ENCODE measurements around the gene HNRNPR.

DNA sequence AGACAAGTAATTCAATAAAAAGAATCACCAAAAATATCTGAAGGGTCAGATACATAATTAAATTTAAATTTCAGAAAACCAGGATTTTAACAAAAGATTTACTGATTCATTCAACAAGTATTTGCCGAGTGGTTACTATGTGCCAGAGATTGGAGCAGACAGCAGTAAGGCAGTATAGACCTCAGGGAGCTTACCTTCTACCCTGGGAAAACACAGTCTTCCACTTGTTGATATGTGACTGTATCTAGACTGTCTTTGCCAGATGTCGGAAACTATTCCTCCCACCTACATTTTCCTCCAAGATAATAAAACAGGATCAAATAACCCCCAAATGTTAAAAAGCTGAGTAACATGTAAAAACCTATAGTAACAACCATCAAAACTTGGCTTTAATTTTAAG lies 6.2 kb downstream of the HNRNPR start:
- TF ChIP-seq CTCF (conservative IDR thresholded peaks at IDR 0.05 in 1 of 2, IDR thresholded peaks at IDR 0.05 in 1 of 2; ENCODE audit: low read depth in 1 of 2, low read length in 2 of 2) (no peak), EZH2 (IDR thresholded peaks at IDR 0.05; ENCODE audit: low read length, missing control alignments) (no peak)

Data from fibroblast of lung (primary cell).